PC-3 (cell line): ENCODE data around the gene PRDX6. TPM values are rescaled to one million over a fixed set of nuclear protein-coding genes. Genes with fewer than 3 reads are reported as not detected.

Experiments
- ATAC-seq: fragments of 200-7000 bp; cut with Tn5 transposase; 2 replicates; pipeline ENCODE4 v1.9.1; 2020; ENCODE audit warnings: mild to moderate bottlenecking, moderate library complexity
- BruUV-seq: library from RNA; stranded (reverse); fragments of 400-500 nt; replicated peaks from 2 replicates; lab custom pipeline; 2021; lab: Mats Ljungman, UMichigan
- CTCF ChIA-PET: fragments of 300-600 bp; sonication (Branson Sonifier 250); formaldehyde crosslinking; loops from one replicate; lab custom pipeline; 2022; ENCODE audit warnings: antibody characterized with exemption; lab: Charles Lee
- POLR2A ChIA-PET: fragments of 300-600 bp; sonication (Branson Sonifier 250); formaldehyde crosslinking; loops from one replicate; lab custom pipeline; 2022; ENCODE audit warnings: antibody characterized with exemption; ENCODE audit not compliant: unreplicated experiment; lab: Charles Lee
- DNase-seq: peaks from one replicate; pipeline ENCODE4 v3.0.0-alpha.2; 2015
- H2AFZ ChIP-seq: fragments of 300-600 bp; sonication (generic); 2 replicates; pipeline ENCODE4 v1.6.0; 2016; ENCODE audit warnings: antibody characterized with exemption, low read length
- H3F3A ChIP-seq: fragments of 300-600 bp; sonication (generic); one replicate; pipeline ENCODE4 v1.6.0; 2017; ENCODE audit warnings: antibody characterized with exemption, low read length, control low read depth, mild to moderate bottlenecking; ENCODE audit not compliant: unreplicated experiment
- H3K27ac ChIP-seq: fragments of 300-600 bp; sonication (generic); 2 replicates; pipeline ENCODE4 v1.5.1; 2016; ENCODE audit warnings: mild to moderate bottlenecking, low read length
- H3K27me3 ChIP-seq: fragments of 300-600 bp; sonication (generic); 2 replicates; pipeline ENCODE4 v1.6.1; 2016; ENCODE audit warnings: low read length, mixed read lengths
- H3K36me3 ChIP-seq: fragments of 300-600 bp; sonication (generic); 2 replicates; pipeline ENCODE4 v1.6.1; 2016; ENCODE audit warnings: low read depth, mixed run types, low read length, mixed read lengths
- H3K4me1 ChIP-seq: fragments of 300-600 bp; sonication (generic); 2 replicates; pipeline ENCODE4 v1.5.1; 2016; ENCODE audit warnings: low read length; ENCODE audit not compliant: insufficient read depth
- H3K4me2 ChIP-seq: fragments of 300-600 bp; sonication (generic); 2 replicates; pipeline ENCODE4 v1.6.0; 2016; ENCODE audit warnings: low read length
- H3K4me3 ChIP-seq: fragments of 300-600 bp; sonication (generic); 2 replicates; pipeline ENCODE4 v1.5.1; 2016; ENCODE audit warnings: mild to moderate bottlenecking, low read length, mixed read lengths
- H3K79me2 ChIP-seq: fragments of 300-600 bp; sonication (generic); 2 replicates; pipeline ENCODE4 v1.6.1; 2017; ENCODE audit warnings: low read length, mixed read lengths
- H3K9ac ChIP-seq: fragments of 300-600 bp; sonication (generic); 2 replicates; pipeline ENCODE4 v1.6.0; 2016; ENCODE audit warnings: mild to moderate bottlenecking, low read length
- H3K9me2 ChIP-seq: fragments of 300-600 bp; sonication (generic); replicated peaks from 2 replicates; pipeline ENCODE4 v1.6.1; 2016; ENCODE audit warnings: mixed run types, low read length, mixed read lengths
- H3K9me3 ChIP-seq: fragments of 300-600 bp; sonication (generic); 2 replicates; pipeline ENCODE4 v1.6.1; 2016; ENCODE audit warnings: low read length, mixed read lengths
- H4K20me1 ChIP-seq: fragments of 300-600 bp; sonication (generic); 2 replicates; pipeline ENCODE4 v1.6.1; 2016; ENCODE audit warnings: low read length, mixed read lengths
- EZH2 ChIP-seq: fragments of 300-600 bp; sonication (generic); IDR thresholded peaks from one replicate; pipeline ENCODE4 v1.6.1; 2017; ENCODE audit warnings: antibody characterized with exemption, mild to moderate bottlenecking, low read length; ENCODE audit not compliant: unreplicated experiment
- EZH2phosphoT487 ChIP-seq: fragments of 300-600 bp; sonication (generic); IDR thresholded peaks from 2 replicates; pipeline ENCODE4 v1.6.1; 2018; ENCODE audit warnings: mild to moderate bottlenecking, antibody characterized with exemption, low read length, borderline replicate concordance
- intact Hi-C: fragments of 100-400 bp; cut with micrococcal nuclease; formaldehyde crosslinking; loops from 2 replicates; pipeline ENCODE4 v1.9.0; 2023
- total RNA-seq: library from RNA; depleted of rRNA; stranded (reverse); fragments of >200 nt; gene quantifications from 2 replicates; pipeline ENCODE4 v1.2.3, GENCODE V29; 2014
- TF ChIP-seq, protein P1 (sequence below): fragments of 300-600 bp; sonication (generic); conservative IDR thresholded peaks from 2 replicates; pipeline ENCODE4 v1.5.1; 2017; ENCODE audit warnings: antibody characterized with exemption, low read depth, mild to moderate bottlenecking, low read length

Gene PRDX6
- total RNA-seq, 1 experiment from 2014 or later, result 829 TPM

DNA sequence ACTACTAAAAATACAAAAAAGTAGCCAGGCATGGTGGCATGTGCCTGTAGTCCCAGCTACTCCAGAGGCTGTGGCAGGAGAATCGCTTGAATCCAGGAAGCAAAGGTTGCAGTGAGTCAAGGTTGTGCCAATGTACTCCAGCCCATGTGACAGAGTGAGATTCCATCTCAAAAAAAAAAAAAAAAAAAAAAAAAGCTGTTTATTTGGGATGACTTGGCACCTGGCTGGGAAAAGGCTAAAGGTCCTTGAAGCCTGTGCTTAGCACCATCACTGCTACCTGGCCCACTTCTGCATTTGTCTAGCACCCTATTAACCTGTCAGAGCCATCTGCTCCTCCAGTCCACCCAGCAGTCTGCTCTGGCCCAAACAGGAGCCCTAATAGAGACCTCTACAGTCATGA is 25.0 kb downstream of the PRDX6 start:
- BruUV-seq, result no TSS peak
- Histone ChIP-seq H3K27me3 (no peaks in the 10 kb centered on the region), H3K36me3 (peaks cover under 1% of the 10 kb centered on the region; the same call in 1 of the 2 replicates), H4K20me1 (no peaks in the 10 kb centered on the region), H3K4me2 (no peak overlapping the region), H2AFZ (no peak overlapping the region), H3K27ac (no peak overlapping the region), H3K9me3 (peaks cover 10% of the 10 kb centered on the region), H3K4me3 (no peak overlapping the region), H3K4me1 (peaks cover 15% of the 10 kb centered on the region), H3K9ac (no peak overlapping the region), H3F3A (peaks cover 5% of the 10 kb centered on the region), H3K79me2 (no peaks in the 10 kb centered on the region), H3K9me2 (no peaks in the 10 kb centered on the region)
- ATAC-seq, result no peak
- DNase-seq, result no peak
- ChIA-PET POLR2A (no interaction called here), CTCF (interaction anchor here (0.6 kb wide), 1 partner anchor 77 kb away, joined by 3 read pairs; no protein-coding TSS in a partner anchor)
- TF ChIP-seq, protein P1, sequence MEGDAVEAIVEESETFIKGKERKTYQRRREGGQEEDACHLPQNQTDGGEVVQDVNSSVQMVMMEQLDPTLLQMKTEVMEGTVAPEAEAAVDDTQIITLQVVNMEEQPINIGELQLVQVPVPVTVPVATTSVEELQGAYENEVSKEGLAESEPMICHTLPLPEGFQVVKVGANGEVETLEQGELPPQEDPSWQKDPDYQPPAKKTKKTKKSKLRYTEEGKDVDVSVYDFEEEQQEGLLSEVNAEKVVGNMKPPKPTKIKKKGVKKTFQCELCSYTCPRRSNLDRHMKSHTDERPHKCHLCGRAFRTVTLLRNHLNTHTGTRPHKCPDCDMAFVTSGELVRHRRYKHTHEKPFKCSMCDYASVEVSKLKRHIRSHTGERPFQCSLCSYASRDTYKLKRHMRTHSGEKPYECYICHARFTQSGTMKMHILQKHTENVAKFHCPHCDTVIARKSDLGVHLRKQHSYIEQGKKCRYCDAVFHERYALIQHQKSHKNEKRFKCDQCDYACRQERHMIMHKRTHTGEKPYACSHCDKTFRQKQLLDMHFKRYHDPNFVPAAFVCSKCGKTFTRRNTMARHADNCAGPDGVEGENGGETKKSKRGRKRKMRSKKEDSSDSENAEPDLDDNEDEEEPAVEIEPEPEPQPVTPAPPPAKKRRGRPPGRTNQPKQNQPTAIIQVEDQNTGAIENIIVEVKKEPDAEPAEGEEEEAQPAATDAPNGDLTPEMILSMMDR, result no peak
- TF ChIP-seq EZH2phosphoT487 (no peak), EZH2 (no peak)
- intact Hi-C loops, result no loop called here

DNA sequence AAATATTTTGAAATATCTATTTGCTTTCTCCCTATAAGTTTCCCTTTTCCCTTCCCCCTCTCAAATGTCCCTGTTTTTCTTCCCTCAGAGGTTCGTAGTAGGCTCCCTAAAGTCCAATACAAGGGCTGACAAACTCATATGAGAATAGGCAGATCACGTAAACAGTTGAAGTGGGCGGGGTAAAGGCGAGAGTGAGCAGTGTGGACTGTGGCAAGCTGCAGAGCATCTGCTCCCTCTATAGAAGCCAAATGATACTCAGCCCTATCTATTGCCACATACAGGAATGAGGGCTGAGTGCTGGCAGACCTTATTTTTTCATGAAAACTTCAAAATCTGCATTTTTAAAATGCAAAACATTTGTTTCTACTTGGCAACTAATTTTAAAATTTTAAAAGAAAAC is 26.3 kb downstream of the PRDX6 start:
- Histone ChIP-seq H3K4me1 (peaks cover 27% of the 10 kb centered on the region), H2AFZ (no peak overlapping the region), H3K27ac (no peak overlapping the region), H3K9ac (no peak overlapping the region), H3F3A (peaks cover 13% of the 10 kb centered on the region), H3K9me3 (no peaks in the 10 kb centered on the region), H3K4me2 (no peak overlapping the region), H3K9me2 (no peaks in the 10 kb centered on the region), H3K79me2 (no peaks in the 10 kb centered on the region), H4K20me1 (no peaks in the 10 kb centered on the region), H3K27me3 (no peaks in the 10 kb centered on the region), H3K4me3 (no peak overlapping the region), H3K36me3 (no peaks in the 10 kb centered on the region)
- no TSS peak for BruUV-seq
- TF ChIP-seq, protein P1, result no peak
- TF ChIP-seq EZH2 (no peak), EZH2phosphoT487 (no peak)
- ChIA-PET CTCF (interaction anchor here (0.5 kb wide), 1 partner anchor 74 kb away, joined by 3 read pairs; no protein-coding TSS in a partner anchor), POLR2A (no interaction called here)
- intact Hi-C loops, result no loop called here
- ATAC-seq (no peak), DNase-seq (no peak)

DNA sequence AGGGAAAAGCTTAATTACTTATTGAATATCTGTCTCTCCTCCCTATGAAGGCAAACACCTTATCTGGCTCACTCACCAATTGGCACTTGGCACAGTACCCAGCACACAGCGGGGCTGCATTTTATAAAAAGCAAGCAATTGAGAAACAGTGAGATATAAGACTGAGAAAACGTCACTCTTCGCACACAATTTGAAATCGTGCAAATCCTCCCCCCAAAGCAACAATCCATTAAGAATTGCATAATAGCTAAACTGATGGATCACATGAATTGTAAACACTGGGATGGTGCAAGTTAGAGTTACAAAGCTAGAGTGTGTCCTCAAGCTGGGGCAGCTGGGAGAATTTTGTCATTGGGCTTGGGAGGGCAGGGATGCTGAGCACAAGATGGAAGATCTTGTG is 27.1 kb downstream of the PRDX6 start:
- no peak for ATAC-seq
- no peak for DNase-seq
- H3K4me3 ChIP-seq, result no peak overlapping the region
- H3K9ac ChIP-seq, result no peak overlapping the region
- H3K4me2 ChIP-seq, result no peak overlapping the region
- BruUV-seq, result no TSS peak
- peaks cover 17% of the 10 kb centered on the region for H3F3A ChIP-seq
- TF ChIP-seq EZH2phosphoT487, result no peak
- no peak for TF ChIP-seq EZH2
- TF ChIP-seq, protein P1, result no peak
- peaks cover 36% of the 10 kb centered on the region for H3K4me1 ChIP-seq
- no peaks in the 10 kb centered on the region for H3K9me2 ChIP-seq
- H3K27me3 ChIP-seq, result no peaks in the 10 kb centered on the region
- no peaks in the 10 kb centered on the region for H4K20me1 ChIP-seq
- CTCF ChIA-PET, result interaction anchor here (0.5 kb wide), 1 partner anchor 75 kb away, joined by 3 read pairs; no protein-coding TSS in a partner anchor
- POLR2A ChIA-PET, result interaction anchor here (0.6 kb wide), 1 partner anchor 143 kb away, joined by 5 read pairs; no protein-coding TSS in a partner anchor
- intact Hi-C loops, result no loop called here
- H3K79me2 ChIP-seq, result no peaks in the 10 kb centered on the region
- H3K9me3 ChIP-seq, result no peaks in the 10 kb centered on the region
- H3K27ac ChIP-seq, result no peak overlapping the region
- H2AFZ ChIP-seq, result no peak overlapping the region
- H3K36me3 ChIP-seq, result no peaks in the 10 kb centered on the region
